Measurements from ENCODE around the gene CUBN. TPM values are rescaled to one million over a fixed set of nuclear protein-coding genes. Genes with fewer than 3 reads are reported as not detected.
A peak's percentile ranks its signal among the peaks of the same experiment; 100 is the strongest.

Gene CUBN
- total RNA-seq, 2 experiments from 2014 or later, result 7.9 to 9.2 TPM

DNA sequence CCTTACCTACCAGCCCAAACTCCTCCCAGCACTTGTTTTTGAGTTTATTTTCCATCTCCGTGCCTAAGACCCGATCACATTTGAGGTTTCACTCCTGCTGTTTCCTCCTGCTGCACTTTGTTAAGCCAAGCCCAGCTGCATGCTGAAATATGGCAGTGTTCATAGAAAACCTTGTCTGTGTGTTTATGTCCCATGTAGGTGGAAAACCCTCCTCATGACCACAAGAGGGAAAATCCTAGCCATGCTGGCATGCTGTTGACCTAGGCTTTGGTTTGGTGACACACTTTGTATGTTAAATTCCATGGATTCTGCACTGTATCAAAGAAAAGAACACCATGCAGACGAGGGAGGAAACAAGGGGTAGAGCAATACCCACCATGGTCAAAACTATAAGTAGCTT lies 154.4 kb downstream of the CUBN start:
- Mint-ChIP-seq H3K4me3 (no peak overlapping the region), H3K4me1 (ENCODE audit: low read depth) (no peaks in the 10 kb centered on the region), H3K27me3 (no peaks in the 10 kb centered on the region), H3K9me3 (no peaks in the 10 kb centered on the region), H3K27ac (no peak overlapping the region), H3K36me3 (ENCODE audit: low read depth) (peaks cover 21% of the 10 kb centered on the region)
- Histone ChIP-seq H3K4me1 (ENCODE audit: insufficient read depth, low read length) (no peaks in the 10 kb centered on the region), H3K9me3 (ENCODE audit: control insufficient read depth in 1 of 2, insufficient read depth in 1 of 2, low read length in 2 of 2) (peaks cover 0 to 3% of the 10 kb centered on the region in 2 experiments), H3K27ac (ENCODE audit: low read depth in 1 of 2, low read length in 2 of 2) (no peak overlapping the region), H3K27me3 (ENCODE audit: control insufficient read depth in 1 of 2, insufficient read depth in 2 of 2, low read length in 2 of 2) (no peaks in the 10 kb centered on the region), H3K4me3 (ENCODE audit: low read length) (no peak overlapping the region), H3K36me3 (ENCODE audit: insufficient read depth, low read length) (no peaks in the 10 kb centered on the region)
- intact Hi-C loops (cut with DNase I, micrococcal nuclease), result no loop called here
- ATAC-seq (ENCODE audit: poor library complexity) (no peak), DNase-seq (no peak)
- TF ChIP-seq, protein P1, sequence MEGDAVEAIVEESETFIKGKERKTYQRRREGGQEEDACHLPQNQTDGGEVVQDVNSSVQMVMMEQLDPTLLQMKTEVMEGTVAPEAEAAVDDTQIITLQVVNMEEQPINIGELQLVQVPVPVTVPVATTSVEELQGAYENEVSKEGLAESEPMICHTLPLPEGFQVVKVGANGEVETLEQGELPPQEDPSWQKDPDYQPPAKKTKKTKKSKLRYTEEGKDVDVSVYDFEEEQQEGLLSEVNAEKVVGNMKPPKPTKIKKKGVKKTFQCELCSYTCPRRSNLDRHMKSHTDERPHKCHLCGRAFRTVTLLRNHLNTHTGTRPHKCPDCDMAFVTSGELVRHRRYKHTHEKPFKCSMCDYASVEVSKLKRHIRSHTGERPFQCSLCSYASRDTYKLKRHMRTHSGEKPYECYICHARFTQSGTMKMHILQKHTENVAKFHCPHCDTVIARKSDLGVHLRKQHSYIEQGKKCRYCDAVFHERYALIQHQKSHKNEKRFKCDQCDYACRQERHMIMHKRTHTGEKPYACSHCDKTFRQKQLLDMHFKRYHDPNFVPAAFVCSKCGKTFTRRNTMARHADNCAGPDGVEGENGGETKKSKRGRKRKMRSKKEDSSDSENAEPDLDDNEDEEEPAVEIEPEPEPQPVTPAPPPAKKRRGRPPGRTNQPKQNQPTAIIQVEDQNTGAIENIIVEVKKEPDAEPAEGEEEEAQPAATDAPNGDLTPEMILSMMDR (IDR thresholded peaks at IDR 0.05), result no peak
- POLR2A ChIA-PET, result no interaction called here
- CTCF ChIA-PET, result interaction anchor here (0.9 kb wide), 1 partner anchor 20 kb away, joined by 3 read pairs; no protein-coding TSS in a partner anchor

DNA sequence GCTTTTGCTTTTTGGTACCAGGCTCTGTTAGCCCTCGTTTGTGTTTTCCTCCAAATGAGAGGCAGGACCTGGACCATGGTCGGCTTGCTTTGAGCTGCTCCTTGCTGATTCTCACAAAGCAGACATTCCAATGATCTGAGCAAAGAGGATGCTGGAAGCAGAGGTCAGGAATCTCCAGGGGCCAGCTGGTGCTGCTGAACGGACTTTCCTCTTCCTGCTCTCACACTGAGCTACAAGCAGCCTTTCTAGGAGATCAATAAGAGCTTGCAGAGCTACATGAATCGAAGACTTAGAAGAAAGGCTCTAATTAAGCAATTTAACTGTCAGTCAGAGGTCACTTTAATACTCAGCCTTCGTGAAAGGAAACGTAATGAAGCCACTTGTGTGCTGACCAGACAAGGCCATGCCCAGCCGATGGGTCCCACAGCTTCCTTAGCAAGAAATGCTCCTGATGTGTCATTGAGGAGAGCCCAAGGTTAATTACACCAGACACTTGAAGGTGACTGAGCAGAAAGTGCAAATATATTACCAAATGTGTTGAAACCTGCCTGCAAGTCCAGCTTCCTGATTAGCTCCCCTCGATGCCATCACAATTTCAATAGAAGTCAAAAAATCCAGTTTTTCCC lies 161.1 kb downstream of the CUBN start:
- POLR2A ChIA-PET, result interaction anchor here (2.0 kb wide), 1 partner anchor 261 kb away, joined by 5 read pairs; no protein-coding TSS in a partner anchor
- no peaks in the 10 kb centered on the region for H3K9me3 Mint-ChIP-seq
- H3K4me1 Mint-ChIP-seq (ENCODE audit: low read depth), result peaks cover 15% of the 10 kb centered on the region
- TF ChIP-seq, protein P1 (IDR thresholded peaks at IDR 0.05), result no peak
- H3K4me3 Mint-ChIP-seq, result no peak overlapping the region
- H3K27me3 Mint-ChIP-seq, result no peaks in the 10 kb centered on the region
- Histone ChIP-seq H3K36me3 (ENCODE audit: insufficient read depth, low read length) (no peaks in the 10 kb centered on the region), H3K27ac (ENCODE audit: low read depth in 1 of 2, low read length in 2 of 2) (no peak overlapping the region), H3K4me1 (ENCODE audit: insufficient read depth, low read length) (peaks cover 6% of the 10 kb centered on the region), H3K27me3 (ENCODE audit: control insufficient read depth in 1 of 2, insufficient read depth in 2 of 2, low read length in 2 of 2) (no peaks in the 10 kb centered on the region), H3K9me3 (ENCODE audit: control insufficient read depth in 1 of 2, insufficient read depth in 1 of 2, low read length in 2 of 2) (no peaks in the 10 kb centered on the region), H3K4me3 (ENCODE audit: low read length) (no peak overlapping the region)
- CTCF ChIA-PET, result interaction anchor here (1.0 to 1.3 kb wide), 2 partner anchors 20 kb away, joined by 3 to 4 read pairs; no protein-coding TSS in a partner anchor
- H3K36me3 Mint-ChIP-seq (ENCODE audit: low read depth), result no peaks in the 10 kb centered on the region
- intact Hi-C loops (cut with DNase I, micrococcal nuclease), result no loop called here
- DNase-seq (peak in 2 of 14 experiments; percentile 23 to 25), ATAC-seq (ENCODE audit: poor library complexity) (no peak)
- H3K27ac Mint-ChIP-seq, result no peak overlapping the region

DNA sequence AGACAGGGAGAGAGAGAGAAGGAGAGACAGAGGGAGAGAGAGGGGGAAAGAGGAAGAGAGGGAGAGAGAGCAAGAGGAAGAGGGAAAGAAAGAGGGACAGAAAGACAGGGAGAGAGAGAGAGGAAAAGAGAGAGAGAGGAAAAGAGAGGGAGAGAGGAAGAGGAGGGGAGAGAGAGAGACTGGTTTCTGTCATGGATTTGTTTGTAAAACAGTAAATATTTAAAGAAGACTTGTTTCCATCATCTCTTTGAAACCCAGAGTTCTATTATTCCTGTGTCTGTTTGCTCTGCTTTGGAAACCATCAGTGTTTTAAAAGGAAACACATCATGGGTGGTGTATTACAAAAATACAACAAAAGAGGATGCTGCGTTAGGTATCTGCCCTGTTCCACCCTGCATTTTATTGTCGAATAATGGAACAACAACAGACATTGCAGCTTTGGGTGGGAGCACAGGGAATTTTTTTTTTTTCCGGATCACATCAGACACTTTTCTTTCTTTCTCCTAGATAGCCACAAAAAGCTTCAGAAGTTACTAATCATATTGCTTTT lies 161.7 kb downstream of the CUBN start:
- H3K9me3 Mint-ChIP-seq, result no peaks in the 10 kb centered on the region
- Histone ChIP-seq H3K4me1 (ENCODE audit: insufficient read depth, low read length) (peaks cover 6% of the 10 kb centered on the region), H3K27me3 (ENCODE audit: control insufficient read depth in 1 of 2, insufficient read depth in 2 of 2, low read length in 2 of 2) (no peaks in the 10 kb centered on the region), H3K9me3 (ENCODE audit: control insufficient read depth in 1 of 2, insufficient read depth in 1 of 2, low read length in 2 of 2) (no peaks in the 10 kb centered on the region), H3K27ac (ENCODE audit: low read depth in 1 of 2, low read length in 2 of 2) (no peak overlapping the region), H3K4me3 (ENCODE audit: low read length) (no peak overlapping the region), H3K36me3 (ENCODE audit: insufficient read depth, low read length) (no peaks in the 10 kb centered on the region)
- no peaks in the 10 kb centered on the region for H3K27me3 Mint-ChIP-seq
- ChIA-PET CTCF (interaction anchor here (1.3 kb wide), 1 partner anchor 19 kb away, joined by 4 read pairs; no protein-coding TSS in a partner anchor), POLR2A (interaction anchor here (2.0 kb wide), 1 partner anchor 261 kb away, joined by 5 read pairs; no protein-coding TSS in a partner anchor)
- intact Hi-C loops (cut with DNase I, micrococcal nuclease), result no loop called here
- no peak overlapping the region for H3K27ac Mint-ChIP-seq
- DNase-seq (no peak), ATAC-seq (ENCODE audit: poor library complexity) (no peak)
- TF ChIP-seq, protein P1 (IDR thresholded peaks at IDR 0.05), result no peak
- H3K4me3 Mint-ChIP-seq, result no peak overlapping the region
- no peaks in the 10 kb centered on the region for H3K36me3 Mint-ChIP-seq (ENCODE audit: low read depth)
- peaks cover 15% of the 10 kb centered on the region for H3K4me1 Mint-ChIP-seq (ENCODE audit: low read depth)

All from CD4-positive, alpha-beta T cell (primary cell).